HG02870 (cell line): ENCODE results near the gene MEIS1.

Experiments
- ATAC-seq: cut with Tn5 transposase; IDR thresholded peaks from one replicate; pipeline ENCODE4 v1.9.1; 2021; ENCODE audit warnings: mild to moderate bottlenecking, moderate library complexity; ENCODE audit not compliant: unreplicated experiment

MEIS1 gene

DNA sequence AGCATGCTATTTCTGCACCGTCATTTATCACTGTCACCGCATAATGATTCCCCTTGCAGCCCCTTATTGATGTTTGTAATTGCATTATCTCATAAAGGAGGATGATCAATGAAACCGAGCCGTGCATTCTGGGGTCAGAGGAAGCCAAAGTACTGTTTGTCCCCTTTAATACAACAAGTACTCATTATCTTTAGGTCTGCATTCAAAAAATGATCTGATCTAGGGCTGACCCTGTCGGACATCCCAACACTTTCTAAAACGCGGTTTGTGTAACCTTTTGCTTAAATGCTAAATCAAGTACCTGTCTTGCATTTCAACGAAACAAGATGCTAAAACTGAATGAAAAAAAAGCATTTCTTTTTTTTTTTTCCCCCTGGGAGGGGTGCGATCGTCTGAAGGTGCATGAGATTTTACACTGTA lies 143.8 kb downstream of the MEIS1 start:
- no peak for ATAC-seq

DNA sequence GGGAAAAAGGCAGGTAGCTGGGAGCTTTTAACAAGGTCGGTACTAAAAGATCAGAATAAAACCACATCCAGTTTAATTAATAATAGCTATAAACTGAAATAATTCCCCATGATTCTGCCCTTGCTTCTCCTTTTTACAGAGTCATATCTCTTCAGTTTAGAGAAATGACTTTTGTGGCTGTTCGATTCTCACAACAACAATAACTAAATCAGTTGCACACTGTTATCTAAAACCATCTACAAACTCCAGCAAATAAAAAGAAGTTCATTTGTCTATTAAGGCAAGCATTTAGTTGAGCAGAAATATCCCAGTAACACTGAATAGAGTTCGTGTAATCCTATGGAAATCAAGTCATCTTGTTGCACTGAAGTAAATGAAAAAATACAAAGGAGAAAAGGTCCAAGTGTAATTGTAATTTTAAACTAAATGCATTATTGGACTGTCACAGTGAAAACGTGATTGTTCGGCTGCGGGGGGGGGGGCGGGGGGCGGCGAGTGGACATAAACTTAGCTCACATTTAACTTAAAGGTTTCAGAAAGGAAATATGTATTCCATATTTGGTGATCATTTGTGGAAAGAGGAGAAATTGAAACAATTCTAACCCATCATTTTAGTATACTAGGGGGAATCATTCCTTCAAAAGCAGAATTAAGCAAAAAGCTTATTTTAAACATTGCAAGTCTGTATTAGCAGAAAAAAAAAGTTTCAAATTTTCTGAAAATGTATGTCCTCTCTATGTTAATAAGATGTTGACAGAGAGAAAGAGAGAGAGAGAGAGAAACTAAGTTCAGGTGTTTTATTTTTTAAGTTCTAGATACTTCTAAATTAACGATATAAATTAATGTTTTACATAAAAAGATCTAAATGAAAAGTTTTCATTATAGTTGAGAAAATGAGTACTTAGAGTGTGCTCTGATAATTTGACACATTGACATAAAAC lies 144.5 kb downstream of the MEIS1 start:
- no peak for ATAC-seq

DNA sequence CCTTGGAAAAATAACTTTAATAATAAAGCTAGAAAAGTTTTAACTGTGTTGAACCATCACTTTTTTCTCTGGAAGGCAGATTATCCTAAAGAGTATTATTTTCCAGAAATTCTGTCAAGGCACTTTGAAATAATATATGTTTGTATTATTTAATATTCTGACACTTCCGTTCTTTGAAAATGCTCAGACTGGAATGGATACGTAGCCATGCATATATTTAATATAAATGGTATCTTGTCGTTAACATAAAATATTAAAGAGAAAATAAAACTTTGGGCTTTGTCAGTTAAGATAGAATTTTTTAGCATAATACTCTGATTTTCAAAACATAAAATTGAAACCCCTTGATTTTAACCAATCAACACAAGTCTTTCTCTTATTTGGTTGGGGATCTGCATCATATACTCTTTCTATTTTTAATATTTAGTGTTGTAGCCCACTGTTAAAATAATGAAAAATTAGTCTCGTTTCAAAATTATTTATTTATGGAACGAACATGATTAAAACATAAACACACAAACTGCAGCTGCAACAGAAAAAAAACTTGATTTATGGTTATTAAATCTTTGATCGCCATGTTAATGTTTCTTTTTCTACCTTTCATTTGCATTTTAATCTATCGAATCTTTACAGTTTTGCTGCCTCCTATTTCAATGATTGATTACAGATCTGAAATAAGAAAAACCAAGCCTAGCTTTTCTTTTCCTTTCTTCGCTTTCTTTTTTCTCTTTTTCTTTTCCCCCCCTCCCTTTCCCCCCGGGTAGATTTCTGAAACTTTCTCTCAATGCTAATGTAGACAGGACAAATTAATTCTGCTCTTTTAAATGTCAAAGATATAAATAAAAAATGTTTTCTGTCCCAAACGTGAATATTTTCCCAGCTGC lies 145.5 kb downstream of the MEIS1 start:
- ATAC-seq, result no peak

DNA sequence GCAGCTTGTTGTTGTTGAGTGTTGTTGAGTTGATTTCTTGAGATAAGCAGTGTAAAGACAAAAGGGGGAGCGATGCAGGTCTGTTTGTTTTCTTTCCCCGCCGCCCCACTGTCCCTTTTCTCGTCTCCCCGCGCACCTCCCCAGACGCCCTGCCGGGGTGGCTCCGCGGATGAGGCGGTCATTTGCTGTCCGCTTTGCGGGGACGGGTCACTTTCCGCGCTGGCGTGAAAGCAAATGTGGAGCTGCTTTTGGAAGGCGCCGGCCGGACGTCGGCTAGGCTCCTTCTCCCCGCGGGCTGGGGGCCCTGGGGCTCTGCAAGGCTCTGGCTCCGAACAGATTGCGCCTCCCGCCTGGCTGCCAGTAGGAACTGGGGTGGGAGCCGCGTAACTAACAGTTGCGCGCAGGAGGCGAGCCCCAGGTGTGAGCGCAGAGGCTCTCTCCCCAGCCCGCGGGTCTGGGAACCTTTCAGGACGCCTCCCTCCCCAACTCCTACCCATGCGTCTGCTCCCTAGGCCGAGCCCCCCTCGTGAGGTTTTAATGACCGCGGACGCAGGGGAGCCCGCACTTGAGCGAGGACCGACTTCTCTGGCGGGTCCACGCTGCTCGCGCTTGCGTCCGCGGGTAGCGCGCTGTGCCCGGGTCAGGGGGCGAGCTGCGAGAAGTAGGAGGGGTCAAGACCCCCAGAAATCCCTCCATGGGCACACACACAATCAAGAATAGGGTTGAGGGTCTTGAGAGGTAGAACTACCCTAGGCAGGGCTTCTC lies 146.6 kb downstream of the MEIS1 start:
- ATAC-seq, result no peak

DNA sequence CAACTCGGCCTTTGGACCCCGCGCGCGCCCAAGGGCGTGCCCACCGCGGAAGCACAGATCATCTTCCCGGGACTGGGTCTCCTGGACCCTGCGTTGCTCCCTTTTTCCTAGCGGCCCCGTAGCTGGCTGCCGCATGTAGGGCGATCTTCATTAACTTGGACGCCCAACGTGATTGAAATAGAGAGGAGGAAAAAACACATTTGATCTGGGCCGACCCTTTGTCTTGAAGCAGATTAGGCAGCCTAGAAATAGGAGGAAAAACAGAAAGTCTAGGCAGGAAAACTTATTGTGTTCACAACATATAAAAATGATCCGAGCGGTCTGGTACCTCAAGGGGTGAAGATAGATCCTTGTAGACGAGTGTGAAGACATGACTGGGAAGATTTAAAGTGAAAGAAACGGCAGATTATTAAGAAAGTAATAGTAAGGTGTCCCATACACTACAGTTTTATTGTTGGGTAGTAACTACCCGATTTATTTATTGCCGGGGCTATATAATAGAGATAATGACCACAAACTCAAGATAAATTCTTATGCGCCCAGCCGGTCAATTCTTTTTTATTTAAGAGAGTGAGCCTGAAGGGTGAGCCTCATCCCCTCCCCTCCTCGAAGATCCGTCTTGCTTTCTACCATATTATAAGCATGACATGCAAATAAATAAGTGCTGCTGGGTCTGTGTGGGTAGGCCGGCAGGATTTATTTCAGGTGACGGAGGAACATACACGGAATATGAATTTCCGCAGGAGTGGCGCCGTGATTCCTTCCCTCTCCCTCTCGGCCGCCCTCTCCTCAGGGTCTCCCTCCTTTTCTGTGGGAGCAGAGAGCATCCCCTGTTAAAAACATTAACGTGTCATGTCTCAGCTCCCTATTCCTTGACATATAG lies 147.4 kb downstream of the MEIS1 start:
- no peak for ATAC-seq

DNA sequence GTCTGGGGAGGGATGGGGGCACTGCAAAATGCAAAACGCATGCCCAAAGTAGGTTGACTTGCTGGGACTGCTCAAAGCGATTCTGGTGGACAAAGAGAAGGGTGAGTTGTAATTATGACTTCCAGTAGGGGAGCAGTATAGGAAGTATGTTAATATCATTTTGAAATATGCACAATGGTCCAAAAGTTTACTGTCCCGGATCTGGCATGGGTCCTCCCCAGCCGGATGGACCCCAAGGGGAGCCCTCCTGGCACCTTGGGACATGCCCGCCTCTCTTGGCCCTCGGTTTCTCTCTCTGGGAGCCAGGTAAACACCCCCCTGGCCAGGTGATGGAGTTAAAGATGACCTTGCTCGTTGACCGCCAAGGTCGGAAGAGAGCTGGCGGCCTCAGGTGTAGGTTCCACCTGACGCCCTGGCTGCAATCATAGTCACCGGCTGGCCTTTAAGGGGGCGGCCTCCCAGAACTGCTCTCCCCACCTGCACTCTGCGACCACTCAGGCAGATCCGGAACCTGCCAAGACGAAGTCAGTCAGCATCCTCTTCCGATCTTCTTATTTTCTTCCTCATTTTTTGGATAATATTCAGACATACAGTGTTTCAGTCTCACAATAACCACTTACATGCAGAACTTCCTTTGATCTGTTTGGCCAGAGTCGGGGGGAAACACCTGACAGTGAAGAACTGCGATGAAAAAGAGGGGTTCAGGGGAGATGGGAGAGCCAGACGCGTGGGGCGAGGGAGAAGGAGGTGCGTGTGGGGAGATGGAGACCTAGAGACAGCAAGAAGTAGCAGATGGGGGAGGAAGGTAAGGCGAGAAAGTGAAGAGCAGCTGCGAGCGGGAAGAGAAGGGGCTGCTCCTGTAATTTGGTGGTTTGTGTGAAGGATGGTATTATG lies 148.3 kb downstream of the MEIS1 start:
- no peak for ATAC-seq

DNA sequence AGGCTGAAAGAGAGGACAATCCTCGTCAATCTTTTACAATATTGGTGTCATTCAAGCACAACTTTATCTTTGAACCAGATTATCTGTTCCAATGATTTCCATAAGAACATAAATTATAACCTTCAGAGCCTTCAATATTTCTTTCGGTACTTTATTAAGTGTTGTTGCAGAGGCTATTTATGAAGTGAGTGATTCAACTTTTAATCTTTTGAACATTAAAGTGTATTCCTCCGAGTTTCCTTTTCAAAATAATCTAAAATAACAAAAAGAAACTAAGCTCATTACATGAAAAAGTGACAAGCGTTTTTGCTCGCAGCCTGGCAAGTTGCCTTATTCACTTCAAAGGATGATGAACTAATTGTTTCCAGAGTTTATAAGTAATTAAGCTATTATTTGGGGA lies 149.0 kb downstream of the MEIS1 start:
- ATAC-seq, result no peak

DNA sequence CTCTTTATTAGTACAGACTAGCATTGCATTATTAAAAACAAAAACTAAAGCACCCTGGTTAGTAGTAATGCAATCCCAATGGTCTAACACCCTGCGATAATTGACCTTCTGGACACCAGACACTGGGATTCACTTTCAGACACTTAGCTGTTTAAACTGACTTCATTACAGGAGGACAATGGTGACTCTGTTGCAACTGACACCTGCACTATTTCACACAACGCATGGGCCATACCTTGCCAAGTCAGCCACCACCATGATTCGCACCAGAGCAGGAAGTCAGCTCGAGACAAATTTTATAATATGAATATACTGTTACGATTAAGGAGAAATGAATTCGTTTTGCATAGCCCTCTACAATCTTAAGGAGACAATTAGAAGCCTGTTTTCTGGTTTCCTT lies 150.7 kb downstream of the MEIS1 start:
- no peak for ATAC-seq

DNA sequence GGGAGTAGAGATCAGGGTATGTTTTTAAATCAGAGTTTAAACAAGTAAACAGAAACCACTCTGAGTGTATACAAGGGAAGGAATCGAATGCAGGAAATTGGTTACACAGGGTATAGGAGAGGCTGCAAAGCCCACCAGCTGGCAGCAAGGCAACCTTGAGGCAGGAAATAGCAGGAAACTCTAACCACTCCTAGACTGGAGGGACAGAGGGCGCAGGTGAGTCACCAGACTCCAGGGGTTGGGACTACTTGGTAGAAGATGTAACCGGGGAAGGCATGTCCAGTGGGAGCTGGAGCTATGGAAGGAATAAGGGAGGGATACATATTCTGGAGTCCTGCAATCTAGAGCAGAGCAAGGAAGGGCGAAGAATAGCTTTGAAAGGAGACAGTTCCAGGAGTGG lies 152.3 kb downstream of the MEIS1 start:
- no peak for ATAC-seq

DNA sequence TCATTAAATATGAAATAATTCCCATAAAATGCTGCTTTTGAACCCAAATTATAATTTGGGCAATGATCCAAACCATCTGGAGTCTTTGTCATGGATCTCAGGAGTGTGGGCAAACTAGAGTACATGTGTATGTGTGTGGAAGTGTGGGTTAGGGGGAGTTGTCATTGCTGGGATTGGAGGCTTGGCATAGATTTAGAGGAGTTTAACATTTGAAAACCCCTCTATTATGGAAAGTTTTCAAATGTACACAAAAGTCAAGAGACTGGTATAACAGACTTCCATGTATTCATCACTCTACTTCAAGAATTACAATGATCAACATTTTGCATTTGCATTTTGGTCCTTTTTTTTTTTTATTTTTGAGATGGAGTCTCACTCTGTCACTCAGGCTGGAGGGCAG lies 159.1 kb downstream of the MEIS1 start:
- no peak for ATAC-seq

DNA sequence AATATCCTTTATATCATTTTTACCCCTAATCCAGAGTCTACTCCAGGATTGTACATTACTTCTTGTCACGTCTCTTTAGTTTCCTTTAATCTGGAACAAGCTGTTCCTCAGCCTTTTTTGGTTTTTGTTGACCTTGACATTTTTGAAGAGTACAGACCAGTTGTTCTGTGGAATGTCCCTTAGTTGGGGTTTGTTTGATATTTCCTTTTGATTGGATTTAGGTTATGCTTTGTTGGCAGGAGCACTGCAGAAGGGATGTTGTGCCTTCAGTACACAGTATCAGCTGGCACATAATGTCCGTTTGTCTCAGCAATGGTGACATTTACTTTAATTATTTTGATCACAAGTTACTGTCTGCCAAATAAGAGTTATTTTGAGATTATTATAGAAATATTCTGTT lies 160.6 kb downstream of the MEIS1 start:
- no peak for ATAC-seq

DNA sequence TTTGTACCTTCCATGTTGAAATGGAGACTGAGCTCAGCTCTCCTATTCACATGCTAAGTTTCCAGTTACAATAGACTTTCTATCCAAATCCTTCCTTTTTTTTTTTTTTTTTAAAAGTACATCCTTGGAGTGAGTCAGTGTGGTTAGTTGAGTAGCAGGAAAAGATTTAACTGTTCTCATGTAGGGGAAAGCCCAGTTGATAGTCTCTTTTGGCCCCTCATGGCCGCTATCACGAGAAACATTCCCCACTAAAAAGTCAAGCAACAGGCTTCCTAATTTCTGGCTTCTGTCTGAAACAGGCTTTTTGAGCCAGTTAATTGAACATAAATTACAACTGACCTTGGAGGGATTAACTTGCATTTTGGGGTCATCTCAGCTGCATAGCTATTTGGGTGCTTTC lies 161.3 kb downstream of the MEIS1 start:
- no peak for ATAC-seq

DNA sequence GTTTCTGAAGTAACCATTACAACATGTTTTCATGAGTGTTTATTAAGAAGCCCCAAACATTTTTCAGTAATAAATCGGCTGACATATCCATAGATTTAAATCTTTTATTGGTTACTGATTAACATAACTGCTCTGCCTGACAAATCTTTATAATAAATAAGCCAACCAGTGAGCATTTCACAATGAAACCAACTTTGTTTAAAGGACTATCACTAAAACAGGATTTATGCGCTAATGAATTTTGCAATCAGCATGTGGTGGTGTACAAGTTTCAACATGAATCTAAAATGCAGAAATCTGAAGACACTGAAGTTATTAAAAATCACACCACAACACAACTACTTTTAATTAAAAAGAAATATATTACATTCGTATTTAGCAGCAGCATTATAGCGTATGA lies 166.7 kb downstream of the MEIS1 start:
- ATAC-seq, result no peak

DNA sequence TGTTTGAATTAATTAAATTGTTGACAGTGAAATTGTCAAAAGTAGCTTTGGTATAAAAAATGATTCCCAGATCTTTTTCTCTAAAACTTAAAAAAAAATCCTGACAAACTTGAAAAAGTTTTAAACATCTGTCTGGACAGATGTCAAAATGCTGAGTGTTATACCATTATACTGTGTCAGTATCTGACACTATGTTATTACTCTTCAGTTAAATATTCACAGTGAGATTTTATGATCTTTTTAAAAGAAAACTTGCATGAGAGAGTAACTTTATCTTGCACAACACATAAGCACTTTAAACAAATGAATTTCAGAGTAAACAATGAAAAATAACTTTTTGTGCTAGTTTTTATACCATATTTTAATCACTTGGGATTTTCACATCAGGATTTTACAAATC lies 167.4 kb downstream of the MEIS1 start:
- ATAC-seq, result no peak

DNA sequence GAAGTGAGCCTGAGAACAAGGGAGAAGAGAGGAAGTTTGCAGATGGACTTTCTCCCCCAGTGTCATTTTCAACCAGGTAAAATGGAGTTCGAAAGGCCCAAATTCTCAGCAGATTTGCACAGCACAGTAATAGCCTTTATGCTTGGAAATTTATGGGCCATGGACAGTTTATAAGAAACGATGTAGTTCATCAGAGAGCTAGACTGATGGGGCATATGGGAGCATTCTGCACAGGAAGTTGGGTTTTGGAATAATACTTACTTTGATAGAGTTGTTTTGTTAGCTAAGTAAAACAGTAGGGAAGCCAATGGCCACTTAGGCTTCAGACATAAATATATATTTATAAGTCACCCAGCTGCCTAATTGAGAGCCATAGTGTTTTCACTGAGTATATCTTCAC lies 169.4 kb downstream of the MEIS1 start:
- no peak for ATAC-seq

DNA sequence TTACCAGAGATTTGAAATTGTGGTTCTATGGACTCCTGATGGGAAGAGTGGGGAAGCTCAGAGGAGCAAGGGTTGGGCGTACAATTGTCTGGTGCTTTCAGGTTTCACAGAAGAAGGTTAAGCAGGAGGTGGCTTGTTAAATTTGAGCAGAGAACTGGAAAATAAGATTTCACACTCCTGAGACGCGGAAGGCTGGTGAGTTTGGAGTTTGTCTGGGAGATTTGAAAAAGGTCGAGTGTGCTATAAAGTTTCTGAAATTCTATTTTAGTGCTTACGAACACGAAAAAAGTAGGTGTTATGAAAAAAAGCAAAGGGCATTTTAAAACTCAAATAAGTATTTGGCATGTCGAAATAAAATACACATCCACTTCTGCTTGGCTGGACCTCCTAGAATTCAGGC lies 170.1 kb downstream of the MEIS1 start:
- no peak for ATAC-seq

DNA sequence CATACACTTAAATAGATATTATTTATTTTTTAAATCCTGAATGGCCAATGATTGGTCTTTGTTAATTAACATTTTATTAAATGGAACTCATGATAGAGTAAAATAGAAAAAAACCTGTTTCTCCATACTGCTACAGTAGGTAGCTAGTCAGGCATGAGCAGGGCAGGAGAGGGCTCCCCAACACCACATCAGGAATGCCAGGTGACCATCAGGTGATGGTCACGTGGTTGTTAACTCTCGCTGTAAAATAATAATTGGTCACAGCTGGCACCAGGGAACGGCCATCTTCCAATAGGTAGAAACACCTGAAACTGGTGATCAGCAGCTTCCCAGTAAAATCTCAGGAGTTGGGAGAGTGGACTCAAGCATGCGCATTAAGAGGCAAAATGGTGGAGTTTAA lies 172.2 kb downstream of the MEIS1 start:
- no peak for ATAC-seq
